GM19463 (cell line): ENCODE data around the gene NKD2.

Experiments
- ATAC-seq: cut with Tn5 transposase; IDR thresholded peaks from one replicate; pipeline ENCODE4 v1.9.1; 2021; ENCODE audit warnings: mild to moderate bottlenecking, moderate library complexity; ENCODE audit not compliant: unreplicated experiment

The NKD2 gene

GRCh38 chr5:1041225-1042143 is 32.9 kb downstream of the NKD2 start:
- ATAC-seq: no peak

GRCh38 chr5:1042626-1043025 is 34.0 kb downstream of the NKD2 start:
- ATAC-seq: no peak

DNA sequence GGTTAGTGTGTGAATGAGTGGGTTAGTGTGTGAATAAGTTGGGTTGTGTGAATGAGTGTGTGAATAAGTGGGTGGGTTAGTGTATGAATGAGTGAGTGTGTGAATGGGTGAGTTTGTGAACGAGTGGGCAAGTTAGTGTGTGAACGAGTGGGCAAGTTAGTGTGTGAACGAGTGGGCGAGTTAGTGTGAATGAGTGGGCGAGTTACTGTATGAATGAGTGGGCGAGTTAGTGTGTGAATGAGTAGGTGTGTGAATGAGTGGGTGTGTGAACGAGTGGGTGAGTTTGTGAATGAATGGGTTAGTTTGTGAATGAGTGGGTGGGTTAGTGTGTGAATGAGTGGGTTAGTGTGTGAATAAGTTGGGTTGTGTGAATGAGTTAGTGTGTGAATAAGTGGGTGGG is 34.7 kb downstream of the NKD2 start:
- ATAC-seq: no peak

- ATAC-seq: no peak
Observed at GRCh38 chr5:1044117-1044516, 35.5 kb downstream of the NKD2 start.

- no peak for ATAC-seq
Observed at GRCh38 chr5:1045960-1046560, 37.5 kb downstream of the NKD2 start.

GRCh38 chr5:1047332-1047965 is 38.8 kb downstream of the NKD2 start:
- ATAC-seq: no peak

- ATAC-seq: no peak
Observed at GRCh38 chr5:1048162-1048721, 39.6 kb downstream of the NKD2 start.

- no peak for ATAC-seq
Observed at GRCh38 chr5:1048861-1049838, 40.5 kb downstream of the NKD2 start.

- ATAC-seq: no peak
Observed at GRCh38 chr5:1050423-1051365, 42.1 kb downstream of the NKD2 start.

DNA sequence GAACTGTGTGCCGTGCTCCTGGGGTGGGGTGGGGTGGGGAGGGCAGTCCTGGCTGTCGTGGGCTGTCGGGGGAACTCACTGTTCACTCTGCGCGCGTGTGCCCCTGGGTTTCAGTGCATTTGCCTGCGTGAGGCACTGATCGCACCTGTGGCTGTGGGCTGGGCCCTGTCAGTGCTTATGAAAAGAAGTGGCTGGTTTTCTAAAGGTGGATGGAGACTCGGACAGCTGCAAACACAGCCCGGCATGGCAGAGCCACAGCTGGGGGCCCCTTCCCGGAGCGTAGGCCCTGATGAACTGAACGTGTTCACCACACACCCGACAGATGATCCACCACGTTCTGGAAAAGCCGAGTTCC is 42.7 kb downstream of the NKD2 start:
- no peak for ATAC-seq

- no peak for ATAC-seq
Observed at GRCh38 chr5:1052076-1052475, 43.5 kb downstream of the NKD2 start.

- no peak for ATAC-seq
Observed at GRCh38 chr5:1052641-1053390, 44.2 kb downstream of the NKD2 start.

DNA sequence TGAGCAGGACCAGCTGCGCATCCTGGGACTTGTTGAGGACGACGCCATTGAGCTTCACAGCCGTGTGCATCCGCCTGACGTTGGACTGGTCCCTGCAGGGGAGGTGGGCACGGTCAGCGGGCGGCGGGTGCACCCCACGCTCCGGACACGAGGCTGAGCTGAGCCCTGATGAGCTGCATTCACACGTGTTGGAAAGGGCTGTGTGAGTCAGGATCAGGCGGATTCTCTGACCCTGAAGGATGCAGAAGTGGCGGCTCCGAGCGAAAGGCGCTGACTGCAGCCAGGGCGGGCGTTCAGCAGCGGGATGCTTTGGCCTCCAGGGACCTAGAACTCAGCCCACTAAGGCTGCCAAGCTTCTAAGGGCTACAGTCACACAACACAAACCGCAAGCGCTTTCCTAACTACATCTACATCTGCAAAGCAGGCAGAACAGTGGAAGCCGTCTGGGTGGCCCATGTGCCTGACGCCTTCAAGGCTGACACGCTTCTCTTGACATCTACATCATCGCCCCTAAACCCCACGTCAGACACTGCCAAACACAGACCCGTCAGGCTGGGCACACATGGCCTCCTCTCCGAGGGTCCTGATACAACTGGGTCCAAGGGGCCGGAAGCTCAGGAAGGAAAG is 44.9 kb downstream of the NKD2 start:
- ATAC-seq: no peak

- ATAC-seq: no peak
Observed at GRCh38 chr5:1054018-1054798, 45.6 kb downstream of the NKD2 start.

GRCh38 chr5:1054799-1055775 is 46.5 kb downstream of the NKD2 start:
- no peak for ATAC-seq

DNA sequence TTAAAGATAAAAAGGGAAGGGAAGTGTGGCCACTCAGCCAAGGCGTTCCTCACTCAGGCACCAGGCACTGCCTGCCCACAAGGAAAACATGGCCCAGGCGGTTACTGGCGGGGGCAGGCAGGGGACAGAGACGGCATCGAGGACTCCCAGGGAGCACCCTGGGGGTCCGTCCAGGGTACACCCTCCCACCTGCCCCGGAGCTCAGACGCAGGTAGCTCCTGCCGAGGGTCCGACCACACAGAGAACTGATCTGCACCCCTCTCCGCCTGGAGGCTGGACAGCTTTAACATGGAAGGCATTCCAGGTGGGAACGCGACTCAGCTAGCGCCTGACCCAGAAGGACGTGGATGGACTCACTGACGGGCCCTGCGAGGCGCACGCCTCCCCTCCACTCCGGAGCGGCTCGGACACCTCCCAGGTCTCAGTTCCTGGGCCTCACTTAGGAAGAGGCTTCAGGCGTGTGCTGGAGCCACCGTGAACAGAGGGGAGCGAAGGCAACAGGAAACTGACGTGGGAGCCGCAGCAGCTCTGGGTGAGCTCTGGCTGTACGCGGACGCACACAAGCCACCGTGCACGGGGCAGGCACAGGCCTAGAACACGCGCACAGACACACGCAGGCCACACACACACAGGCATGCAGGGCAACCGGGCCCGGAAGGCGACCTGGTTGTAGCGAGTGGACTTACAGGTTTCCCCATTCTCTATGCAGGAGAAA is 47.5 kb downstream of the NKD2 start:
- ATAC-seq: no peak
